ENCODE measurements around the gene CFDP1.

GRCh38 chr16:75478480-75479345, 45.4 kb upstream of the CFDP1 start:
- TF ChIP-seq CTCF (conservative IDR thresholded peaks at IDR 0.05; ENCODE audit: low read depth, low read length): no peak
- TF ChIP-seq EZH2 (IDR thresholded peaks at IDR 0.05; ENCODE audit: borderline replicate concordance, low read depth, low read length, poor library complexity, severe bottlenecking): no peak
